ENCODE results near the gene TMEM176B.

- TF ChIP-seq CTCF (IDR thresholded peaks at IDR 0.05), result no peak
- no peak for TF ChIP-seq POLR2A (IDR thresholded peaks at IDR 0.05)
Observed at GRCh38 chr7:150778014-150778737, 22.0 kb downstream of the TMEM176B start.
